LHCN-M2 (cell line): ENCODE data around the gene DKKL1. TPM values are rescaled to one million over a fixed set of nuclear protein-coding genes. Genes with fewer than 3 reads are reported as not detected.
"Not testable (repeated sequence)": the region's sequence is repeated elsewhere in the genome, so short reads cannot be mapped to it uniquely, and the experiment has no call there.

Source experiments
- DNase-seq: peaks from one replicate; pipeline ENCODE4 v3.0.0-alpha.2; 2012; ENCODE audit warnings: low read depth
- total RNA-seq: library from RNA; depleted of rRNA; stranded (reverse); fragments of >200 nt; gene quantifications from 2 replicates; pipeline ENCODE4 v1.2.3, GENCODE V29; 2014

DKKL1 gene
- total RNA-seq, 1 experiment from 2014 or later: 0.46 TPM

- peak; percentile 64 for DNase-seq
These were observed 1.4 kb upstream of the DKKL1 start, which contains the start of gene TEAD2 for GRCh38 chr19:49362048-49362928. TEAD2 (minus strand) TSS chr19:49362416; CDS start chr19:49360075, 2,341 bp downstream.

- no peak for DNase-seq
These were observed 779 bp upstream of the DKKL1 start for GRCh38 chr19:49362929-49363267.

DNA sequence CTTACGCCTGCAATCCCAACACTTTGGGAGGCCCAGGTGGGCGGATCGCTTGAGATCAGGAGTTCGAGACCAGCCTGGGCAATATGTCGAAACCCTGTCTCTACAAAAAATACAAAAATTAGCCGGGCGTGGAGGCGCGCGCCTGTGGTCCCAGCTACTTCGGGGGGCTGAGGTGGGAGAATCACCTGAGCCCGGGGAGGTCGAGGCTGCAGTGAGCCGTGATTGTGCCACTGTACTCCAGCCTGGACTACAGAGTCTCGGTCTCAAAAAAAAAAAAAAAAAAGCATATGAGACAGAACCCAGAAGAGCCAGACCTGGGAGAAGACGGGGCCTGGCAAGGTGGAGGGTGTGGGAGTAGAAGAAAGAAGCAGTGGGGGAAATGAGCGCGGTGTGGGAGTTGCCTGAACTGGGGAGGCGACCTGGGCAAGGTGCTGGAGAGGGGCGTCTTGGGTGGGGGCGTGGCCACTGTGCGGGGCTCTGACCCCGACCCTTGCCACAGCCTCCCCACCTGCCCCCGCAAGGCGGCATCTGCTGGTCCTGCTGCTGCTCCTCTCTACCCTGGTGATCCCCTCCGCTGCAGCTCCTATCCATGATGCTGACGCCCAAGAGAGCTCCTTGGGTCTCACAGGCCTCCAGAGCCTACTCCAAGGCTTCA lies 533 bp downstream of the DKKL1 start:
- DNase-seq: no peak

- DNase-seq: no peak
These were observed 2.4 kb downstream of the DKKL1 start for GRCh38 chr19:49366110-49366509.

DNA sequence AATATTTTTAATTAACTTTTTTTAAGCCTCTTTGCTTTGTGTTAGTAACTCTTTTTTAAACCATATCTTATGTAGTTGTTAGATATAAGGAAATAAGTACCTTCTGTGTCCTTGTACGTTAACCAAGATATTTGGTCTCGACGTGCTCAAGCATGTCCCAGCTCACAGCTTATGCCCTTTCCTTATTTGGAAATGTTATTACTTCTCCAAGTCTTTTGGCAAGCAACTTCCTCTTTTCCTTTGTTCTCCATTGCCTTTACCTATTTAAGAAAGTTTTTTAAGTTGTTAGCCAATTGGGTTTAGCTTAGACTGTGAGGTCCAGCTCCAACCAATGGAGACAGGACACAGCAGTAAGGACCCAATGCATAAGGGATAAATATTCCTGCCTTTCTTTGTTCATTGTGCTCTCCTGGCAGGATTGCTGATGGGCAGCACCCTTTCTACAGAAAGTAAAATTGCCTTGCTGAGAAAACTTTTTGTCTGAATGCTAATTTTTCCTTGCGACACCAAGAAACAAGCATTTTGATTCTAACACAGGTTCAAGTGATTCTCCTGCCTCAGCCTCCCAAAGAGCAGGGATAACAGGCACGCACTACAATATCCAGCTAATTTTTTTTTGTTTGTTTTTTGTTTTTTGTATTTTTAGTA lies 5.2 kb downstream of the DKKL1 start:
- DNase-seq: no peak

- DNase-seq: no peak
These were observed 7.5 kb downstream of the DKKL1 start for GRCh38 chr19:49371184-49371583.

- not testable (repeated sequence) for DNase-seq
These were observed 9.5 kb downstream of the DKKL1 start for GRCh38 chr19:49373174-49373573.

DNA sequence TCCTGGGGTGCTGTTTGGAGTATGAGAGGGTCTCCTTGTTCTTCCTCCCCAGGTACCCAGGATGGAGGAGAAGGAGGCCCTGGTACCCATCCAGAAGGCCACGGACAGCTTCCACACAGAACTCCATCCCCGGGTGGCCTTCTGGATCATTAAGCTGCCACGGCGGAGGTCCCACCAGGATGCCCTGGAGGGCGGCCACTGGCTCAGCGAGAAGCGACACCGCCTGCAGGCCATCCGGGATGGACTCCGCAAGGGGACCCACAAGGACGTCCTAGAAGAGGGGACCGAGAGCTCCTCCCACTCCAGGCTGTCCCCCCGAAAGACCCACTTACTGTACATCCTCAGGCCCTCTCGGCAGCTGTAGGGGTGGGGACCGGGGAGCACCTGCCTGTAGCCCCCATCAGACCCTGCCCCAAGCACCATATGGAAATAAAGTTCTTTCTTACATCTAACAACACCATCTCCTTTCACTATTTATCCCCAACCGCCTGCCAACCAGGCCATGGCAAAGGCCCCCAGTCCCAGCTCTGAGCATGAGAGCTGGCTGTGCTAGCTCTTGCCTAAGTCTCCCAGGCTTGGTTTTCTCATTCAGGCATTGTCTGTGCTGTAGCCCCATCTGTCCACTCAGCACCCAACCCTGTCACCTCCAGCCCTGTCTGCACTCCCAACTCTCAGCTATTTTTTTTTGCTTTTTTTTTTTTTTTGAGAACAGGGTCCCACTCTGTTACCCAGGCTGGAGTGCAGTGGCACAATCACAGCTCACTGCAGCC lies 11.2 kb downstream of the DKKL1 start:
- DNase-seq: no peak

DNA sequence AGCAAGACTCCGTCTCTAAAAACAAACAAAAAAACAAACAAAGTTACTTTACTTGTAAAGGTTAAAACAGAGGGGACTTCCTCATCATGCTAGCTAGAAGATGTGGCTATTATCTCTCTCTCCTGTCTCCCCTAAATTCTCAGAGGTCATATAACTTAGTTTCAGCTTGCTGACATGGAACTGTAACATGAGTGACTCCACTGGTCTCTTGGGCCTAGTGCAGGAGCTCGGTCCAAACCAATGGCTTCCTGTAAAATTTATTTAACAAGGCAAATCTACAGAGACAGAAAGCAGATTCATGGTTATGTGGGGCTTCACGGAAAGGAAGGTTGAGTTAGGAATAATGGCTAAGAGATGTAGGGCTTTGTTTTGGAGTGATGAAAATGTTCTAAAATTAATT lies 14.8 kb downstream of the DKKL1 start:
- no peak for DNase-seq

- no peak for DNase-seq
These were observed 16.7 kb downstream of the DKKL1 start for GRCh38 chr19:49380391-49380790.

- no peak for DNase-seq
These were observed 19.0 kb downstream of the DKKL1 start for GRCh38 chr19:49382639-49383038.

GRCh38 chr19:49383599-49383998 lies 19.9 kb downstream of the DKKL1 start:
- DNase-seq: no peak

DNA sequence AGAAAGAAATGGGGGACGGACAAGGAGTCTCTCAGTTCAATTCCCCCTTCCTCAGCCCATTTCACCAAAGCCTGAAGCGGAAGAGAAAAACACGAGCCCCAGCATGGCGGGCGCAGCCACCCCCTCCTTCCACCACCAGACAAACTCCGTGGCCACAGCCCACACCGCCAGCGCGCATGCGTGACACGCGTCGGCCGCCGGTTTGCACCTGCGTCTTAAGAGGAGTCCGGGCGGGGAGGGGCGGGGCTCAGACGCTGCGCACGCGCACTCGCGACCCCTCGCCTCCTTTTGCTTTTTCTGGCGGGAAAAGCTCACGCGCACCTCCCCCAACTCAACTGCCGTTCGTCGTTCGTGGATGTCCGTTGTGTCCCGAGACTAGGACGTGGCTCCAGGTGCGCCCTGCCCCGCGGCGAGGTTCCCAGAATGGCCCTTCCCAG lies 24.3 kb downstream of the DKKL1 start, which contains the start of gene KASH5:
KASH5 (plus strand) TSS at position 314 of the 437 bp plus-strand sequence. CDS start 2,635 bp downstream, outside the sequence.
- no peak for DNase-seq

DNA sequence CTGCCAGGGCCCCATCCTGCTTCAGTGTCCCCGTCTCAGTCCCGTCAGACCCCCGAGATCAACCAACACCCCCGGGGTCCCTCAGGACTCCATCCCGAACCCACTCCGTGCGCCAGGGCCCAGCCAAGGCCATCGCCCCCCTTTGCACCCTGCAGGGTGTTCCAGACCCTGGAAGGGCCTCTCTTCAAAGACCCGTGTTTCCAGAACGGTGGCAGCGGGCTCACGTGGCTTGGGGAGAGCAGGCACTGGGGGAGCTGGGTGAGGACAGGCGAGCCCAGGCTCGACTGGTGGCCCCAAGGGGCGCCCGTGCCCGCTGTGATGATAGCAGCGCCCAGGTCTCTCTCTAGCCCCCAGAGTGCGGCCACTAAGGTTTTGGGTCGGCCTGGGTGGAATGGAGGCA lies 25.7 kb downstream of the DKKL1 start:
- DNase-seq: no peak

- DNase-seq: no peak
These were observed 26.7 kb downstream of the DKKL1 start for GRCh38 chr19:49390131-49390928.

- DNase-seq: no peak
These were observed 27.3 kb downstream of the DKKL1 start for GRCh38 chr19:49390929-49391359.

GRCh38 chr19:49391581-49392399 lies 28.1 kb downstream of the DKKL1 start:
- peak; percentile 55 for DNase-seq

GRCh38 chr19:49393881-49394280 lies 30.2 kb downstream of the DKKL1 start:
- DNase-seq: no peak

DNA sequence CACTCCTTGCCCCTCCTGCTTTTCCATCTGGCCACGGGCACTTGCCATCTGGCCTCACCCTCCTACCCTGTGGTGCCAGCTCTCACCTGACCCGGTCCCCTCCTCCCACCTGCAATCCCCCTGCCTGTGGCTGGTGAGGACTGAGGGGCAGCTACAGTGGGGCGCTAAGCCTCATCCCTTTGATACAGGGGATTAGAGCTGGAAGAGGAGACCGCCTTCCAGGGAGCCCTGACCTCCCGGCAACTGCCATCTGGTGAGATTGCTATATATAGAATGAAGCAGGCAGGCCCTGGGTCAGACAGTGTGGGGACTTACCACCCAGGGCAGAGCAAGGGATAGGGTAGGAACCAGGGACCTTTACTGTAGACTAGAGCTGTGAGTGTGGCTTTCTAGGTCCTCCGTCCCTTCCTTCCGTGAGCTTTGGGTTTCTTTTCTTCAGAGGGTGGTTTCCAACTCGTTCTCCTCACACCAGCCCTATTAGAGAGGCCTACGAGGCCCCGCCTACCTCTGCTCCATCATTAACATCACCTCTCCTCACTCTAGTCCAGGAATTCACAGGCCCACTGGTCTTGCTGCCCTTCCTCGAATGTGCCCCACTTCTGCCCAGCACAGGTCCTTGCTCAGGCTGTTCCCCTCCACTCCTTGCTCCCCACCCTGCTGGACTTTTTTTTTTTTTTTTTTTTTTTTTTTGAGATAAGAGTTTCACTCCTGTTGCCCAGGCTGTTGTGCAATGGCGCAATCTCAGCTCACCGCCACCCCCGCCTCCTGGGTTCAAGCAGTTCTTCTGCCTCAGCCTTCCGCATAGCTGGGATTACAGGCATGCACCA lies 32.1 kb downstream of the DKKL1 start:
- DNase-seq: no peak
